ENCODE data around the gene ACVRL1. TPM values are rescaled to one million over a fixed set of nuclear protein-coding genes. Genes with fewer than 3 reads are reported as not detected.

Gene ACVRL1
- total RNA-seq, 4 donors from 2014 or later, result 68.4 to 318 (median 80.7) TPM

- Histone ChIP-seq H3K9me3 (no peaks in the 10 kb centered on the region), H3K36me3 (no peaks in the 10 kb centered on the region), H3K27me3 (no peaks in the 10 kb centered on the region), H3K27ac (no peak overlapping the region), H3K4me3 (no peak overlapping the region), H3K4me1 (peaks cover 0 to 22% (median 0%) of the 10 kb centered on the region in 4 donors)
- no peak for DNase-seq (ENCODE audit: low spot score in 2 of 2)
- TF ChIP-seq POLR2A (IDR thresholded peaks at IDR 0.05) (no peak), EP300 (IDR thresholded peaks at IDR 0.05) (no peak)
- TF ChIP-seq, protein P1, sequence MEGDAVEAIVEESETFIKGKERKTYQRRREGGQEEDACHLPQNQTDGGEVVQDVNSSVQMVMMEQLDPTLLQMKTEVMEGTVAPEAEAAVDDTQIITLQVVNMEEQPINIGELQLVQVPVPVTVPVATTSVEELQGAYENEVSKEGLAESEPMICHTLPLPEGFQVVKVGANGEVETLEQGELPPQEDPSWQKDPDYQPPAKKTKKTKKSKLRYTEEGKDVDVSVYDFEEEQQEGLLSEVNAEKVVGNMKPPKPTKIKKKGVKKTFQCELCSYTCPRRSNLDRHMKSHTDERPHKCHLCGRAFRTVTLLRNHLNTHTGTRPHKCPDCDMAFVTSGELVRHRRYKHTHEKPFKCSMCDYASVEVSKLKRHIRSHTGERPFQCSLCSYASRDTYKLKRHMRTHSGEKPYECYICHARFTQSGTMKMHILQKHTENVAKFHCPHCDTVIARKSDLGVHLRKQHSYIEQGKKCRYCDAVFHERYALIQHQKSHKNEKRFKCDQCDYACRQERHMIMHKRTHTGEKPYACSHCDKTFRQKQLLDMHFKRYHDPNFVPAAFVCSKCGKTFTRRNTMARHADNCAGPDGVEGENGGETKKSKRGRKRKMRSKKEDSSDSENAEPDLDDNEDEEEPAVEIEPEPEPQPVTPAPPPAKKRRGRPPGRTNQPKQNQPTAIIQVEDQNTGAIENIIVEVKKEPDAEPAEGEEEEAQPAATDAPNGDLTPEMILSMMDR (IDR thresholded peaks at IDR 0.05), result no peak
- WGBS, 2 donors, result 60 to 75% methylated on average over 2 of the region's 2 CpGs
Measured at GRCh38 chr12:51898506-51898905, 8.8 kb upstream of the ACVRL1 start.

- DNase-seq (ENCODE audit: low spot score in 2 of 2), result no peak
- Histone ChIP-seq H3K36me3 (no peaks in the 10 kb centered on the region), H3K9me3 (no peaks in the 10 kb centered on the region), H3K4me3 (no peak overlapping the region), H3K4me1 (peaks cover 0 to 22% (median 0%) of the 10 kb centered on the region in 4 donors), H3K27ac (no peak overlapping the region), H3K27me3 (no peaks in the 10 kb centered on the region)
- 66 to 69% methylated on average over 9 of the region's 9 CpGs for WGBS, 2 donors
- TF ChIP-seq, protein P1 (IDR thresholded peaks at IDR 0.05), result no peak
- TF ChIP-seq POLR2A (IDR thresholded peaks at IDR 0.05), result no peak
- no peak for TF ChIP-seq EP300 (IDR thresholded peaks at IDR 0.05)
Measured at GRCh38 chr12:51898937-51899336, 8.4 kb upstream of the ACVRL1 start.

DNA sequence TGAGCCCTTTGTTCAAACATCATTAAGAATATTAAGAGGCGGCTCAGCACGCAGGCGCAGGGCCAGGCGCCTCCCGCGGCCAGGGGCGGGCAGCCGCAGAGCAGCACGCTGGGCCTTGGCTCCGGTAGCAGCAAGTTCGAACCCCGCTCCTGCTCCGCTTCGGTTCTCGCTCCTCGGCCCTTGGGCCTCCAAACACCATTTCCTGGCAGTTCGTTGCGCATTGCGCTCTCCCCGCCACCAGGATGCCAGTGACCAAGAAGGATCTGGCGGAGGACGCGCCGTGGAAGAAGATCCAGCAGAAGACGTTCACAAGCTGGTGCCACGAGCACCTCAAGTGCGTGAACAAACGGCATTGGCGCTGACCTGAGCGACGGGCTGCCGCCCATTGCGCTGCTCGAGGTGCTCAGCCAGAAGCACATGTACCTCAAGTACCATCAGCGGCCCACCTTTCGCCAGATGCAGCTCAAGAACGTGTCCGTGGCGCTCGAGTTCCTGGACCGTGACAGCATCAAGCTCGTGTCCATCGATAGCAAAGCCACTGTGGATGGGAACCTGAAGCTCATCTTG is 6.9 kb upstream of the ACVRL1 start:
- Histone ChIP-seq H3K27ac (no peak overlapping the region), H3K9me3 (no peaks in the 10 kb centered on the region), H3K36me3 (no peaks in the 10 kb centered on the region), H3K27me3 (no peaks in the 10 kb centered on the region), H3K4me3 (no peak overlapping the region), H3K4me1 (peaks cover 0 to 25% (median 11%) of the 10 kb centered on the region in 4 donors)
- TF ChIP-seq, protein P1 (IDR thresholded peaks at IDR 0.05), result no peak
- TF ChIP-seq POLR2A (IDR thresholded peaks at IDR 0.05), result no peak
- TF ChIP-seq EP300 (IDR thresholded peaks at IDR 0.05), result no peak
- DNase-seq (ENCODE audit: low spot score in 2 of 2), result no peak
- WGBS, 2 donors, result 94 to 95% methylated on average over 38 to 41 of the region's 43 CpGs

DNA sequence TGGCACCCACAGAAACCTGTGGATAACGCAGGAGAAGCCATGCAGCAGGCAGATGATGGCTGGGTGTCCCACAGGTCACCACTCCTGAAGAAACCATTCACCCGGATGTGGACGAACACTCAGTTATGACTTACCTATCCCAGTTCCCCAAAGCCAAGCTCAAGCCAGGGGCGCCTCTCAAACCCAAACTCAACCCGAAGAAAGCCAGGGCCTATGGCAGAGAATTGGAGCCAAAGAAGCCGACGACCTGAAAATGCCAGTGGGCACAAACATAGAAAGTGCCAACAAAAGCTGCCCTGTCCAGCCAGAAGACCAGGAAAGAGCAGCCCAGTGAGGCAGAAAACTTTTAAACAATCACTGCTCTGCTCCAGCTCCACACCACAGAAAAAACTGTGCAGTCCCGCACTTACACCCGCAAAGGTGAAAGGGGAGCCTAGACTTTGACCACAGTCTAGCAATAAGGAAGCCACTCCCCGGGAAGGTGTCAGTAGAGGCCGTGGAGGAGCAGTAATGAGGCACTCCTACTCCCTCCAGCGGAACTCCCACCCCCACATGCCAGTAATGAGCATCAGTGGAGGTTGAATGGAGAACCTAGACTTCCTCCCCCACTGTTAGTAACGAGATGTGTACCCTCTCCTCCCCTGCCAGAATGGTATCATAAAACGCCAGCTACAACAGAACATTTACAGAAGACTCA is 6.0 kb upstream of the ACVRL1 start:
- no peak for DNase-seq (ENCODE audit: low spot score in 2 of 2)
- H3K27ac ChIP-seq, result no peak overlapping the region
- 61 to 69% methylated on average over 14 of the region's 14 CpGs for WGBS, 2 donors

DNA sequence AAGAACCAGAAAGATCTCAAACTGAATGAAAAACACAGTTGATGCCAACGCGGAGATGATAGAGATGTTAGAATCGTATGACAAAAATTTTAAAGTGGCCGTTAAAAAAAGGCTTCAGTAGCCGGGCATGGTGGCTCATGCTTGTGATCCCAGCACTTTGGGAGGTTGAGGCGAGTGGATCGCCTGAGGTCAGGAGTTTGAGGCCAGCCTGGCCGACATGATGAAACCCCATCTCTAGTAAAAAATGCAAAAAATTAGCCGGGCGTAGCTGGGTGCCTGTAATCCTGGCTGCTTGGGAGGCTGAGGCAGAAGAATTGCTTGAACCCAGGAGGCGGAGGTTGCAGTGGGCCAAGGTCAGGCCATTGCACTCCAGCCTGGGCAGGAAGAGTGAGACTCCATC is 5.4 kb upstream of the ACVRL1 start:
- Histone ChIP-seq H3K27me3 (peaks cover 0 to 5% of the 10 kb centered on the region in 2 donors), H3K9me3 (no peaks in the 10 kb centered on the region), H3K4me1 (peaks cover 0 to 33% (median 15%) of the 10 kb centered on the region in 4 donors), H3K4me3 (no peak overlapping the region), H3K27ac (no peak overlapping the region), H3K36me3 (no peaks in the 10 kb centered on the region)
- DNase-seq (ENCODE audit: low spot score in 2 of 2), result no peak
- TF ChIP-seq, protein P1 (IDR thresholded peaks at IDR 0.05), result no peak
- TF ChIP-seq POLR2A (IDR thresholded peaks at IDR 0.05), result no peak
- no peak for TF ChIP-seq EP300 (IDR thresholded peaks at IDR 0.05)
- 89 to 95% methylated on average over 11 of the region's 11 CpGs for WGBS, 2 donors

More for the DNA sequence above, 6.0 kb upstream of the ACVRL1 start:
- Histone ChIP-seq H3K4me1 (peaks cover 0 to 27% (median 13%) of the 10 kb centered on the region in 4 donors), H3K36me3 (no peaks in the 10 kb centered on the region), H3K27me3 (no peaks in the 10 kb centered on the region), H3K4me3 (no peak overlapping the region), H3K9me3 (no peaks in the 10 kb centered on the region)
- no peak for TF ChIP-seq POLR2A (IDR thresholded peaks at IDR 0.05)
- TF ChIP-seq, protein P1 (IDR thresholded peaks at IDR 0.05), result no peak
- no peak for TF ChIP-seq EP300 (IDR thresholded peaks at IDR 0.05)

All from tibial nerve (tissue), 4 donors.